Activated CD4-positive, alpha-beta T cell treated with anti-CD3 and anti-CD28 coated beads, Interleukin-2, Interleukin-6, amounts not matched to agents 100 ng/mL and 50 ng/mL, durations not matched to agents 16 hours and 8 hours (primary cell): Measurements from ENCODE around the gene KLHL22.
A peak's percentile ranks its signal among the peaks of the same experiment; 100 is the strongest.
"Not testable (repeated sequence)": the region's sequence is repeated elsewhere in the genome, so short reads cannot be mapped to it uniquely, and the experiment has no call there.

Experiments
- DNase-seq: peaks from one replicate; pipeline ENCODE4 v3.0.0-alpha.2; 2020

KLHL22 gene

DNA sequence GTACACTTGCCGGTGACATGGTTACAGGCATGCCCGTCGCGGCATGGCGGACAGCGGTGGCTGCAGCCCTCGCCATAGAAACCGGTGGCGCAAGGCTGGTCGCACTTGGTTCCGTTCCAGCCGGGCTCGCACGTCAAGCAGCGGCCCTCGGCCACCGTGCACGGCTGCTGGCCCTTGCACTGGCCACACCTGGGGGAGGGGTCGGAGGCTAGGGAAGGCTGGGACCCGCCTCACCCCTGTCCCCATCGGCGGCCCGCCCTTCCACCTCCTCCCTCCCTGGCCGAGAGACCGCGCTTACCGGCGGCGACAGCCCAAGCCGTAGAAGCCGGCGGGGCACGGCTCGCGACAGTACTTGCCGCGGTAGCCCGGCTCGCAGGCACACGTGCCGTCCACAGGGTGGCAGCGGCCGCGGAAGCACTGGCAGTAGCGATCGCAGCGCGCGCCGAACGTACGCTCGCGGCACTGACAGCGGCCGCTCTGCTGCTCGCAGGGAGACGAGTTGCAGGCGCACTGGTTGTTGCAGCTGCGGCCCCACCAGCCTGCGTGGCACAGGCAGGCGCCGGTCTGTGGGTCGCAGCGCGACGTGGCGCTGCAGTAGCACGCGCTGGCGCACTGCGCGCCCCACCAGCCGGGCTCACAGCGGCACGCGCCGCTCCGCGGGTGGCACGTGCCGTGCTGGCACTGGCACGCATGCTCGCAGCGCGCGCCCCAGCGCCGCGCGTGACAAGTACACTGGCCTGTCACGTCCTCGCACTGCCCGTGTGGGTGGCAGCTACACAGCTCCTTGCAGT lies 64.7 kb downstream of the KLHL22 start:
- DNase-seq: peak; percentile 72

DNA sequence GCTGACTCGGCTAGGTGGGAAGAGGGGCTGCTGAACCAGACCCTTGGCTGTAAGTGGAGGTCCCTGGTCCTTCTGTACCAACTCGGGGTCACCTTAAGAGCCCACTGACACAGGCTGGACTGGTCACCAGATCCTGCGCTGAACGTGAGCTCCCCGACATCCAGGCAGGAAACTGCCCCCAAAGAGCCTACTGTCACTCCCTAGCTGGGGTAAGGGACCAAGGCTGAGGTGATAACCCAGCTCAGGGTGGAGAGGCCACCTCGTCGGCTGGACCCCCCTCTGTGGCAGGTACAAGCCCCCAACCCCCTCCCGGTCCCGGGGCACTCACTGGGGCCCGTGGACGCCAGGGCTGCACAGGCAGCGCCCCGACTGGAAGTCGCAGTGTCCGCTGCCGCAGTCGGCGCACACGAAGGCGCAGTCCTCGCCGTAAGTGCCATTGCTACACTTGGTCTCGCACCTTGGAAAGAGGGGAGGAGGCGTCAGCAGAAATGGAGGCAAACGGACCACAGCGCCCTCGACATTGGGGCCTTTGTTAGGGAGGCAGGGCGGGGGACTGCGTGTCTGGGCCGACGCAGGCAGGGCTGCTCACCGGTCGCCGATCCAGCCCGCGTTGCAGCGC lies 65.4 kb downstream of the KLHL22 start:
- DNase-seq: peak; percentile 19

DNA sequence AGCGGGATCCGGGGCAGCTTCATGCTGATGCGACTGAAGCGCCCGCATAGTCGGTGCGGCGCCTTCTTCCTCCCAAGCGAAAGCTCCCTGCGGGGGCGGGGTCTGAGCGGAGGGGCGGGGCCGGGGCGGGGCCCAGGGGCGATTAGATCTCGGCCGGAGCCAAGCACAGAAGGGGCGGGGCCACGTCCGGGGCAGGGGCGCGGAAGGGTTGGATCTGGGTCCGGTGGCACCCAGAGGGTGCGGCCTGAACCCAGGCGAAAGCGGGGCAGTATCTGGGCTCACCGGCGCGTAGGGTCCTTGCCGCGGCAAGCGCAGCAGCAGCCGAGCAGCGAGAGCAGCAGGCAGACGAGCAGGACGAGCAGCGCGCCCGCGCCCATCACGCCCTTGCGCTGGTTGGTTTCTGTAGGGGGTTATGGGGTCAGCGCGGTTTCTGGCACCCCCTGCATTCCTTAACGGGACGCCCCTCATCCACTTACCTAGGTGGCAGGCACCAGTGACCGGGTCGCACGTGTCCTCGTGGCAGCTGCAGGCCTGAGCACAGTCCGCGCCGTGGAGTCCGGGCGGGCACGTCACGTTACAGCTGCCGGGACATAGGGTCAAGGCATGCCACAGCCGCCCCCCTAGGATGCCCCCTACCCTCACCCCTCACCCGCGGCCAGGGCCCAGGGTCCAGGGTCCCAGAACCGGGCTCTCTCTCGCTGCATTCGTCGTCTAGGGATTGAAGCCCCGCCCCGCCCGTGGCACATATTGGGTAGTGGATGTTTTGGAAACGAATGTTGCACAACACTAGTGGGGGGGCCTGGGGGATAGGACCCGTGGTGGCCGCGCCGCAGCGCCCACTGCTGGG lies 66.1 kb downstream of the KLHL22 start:
- DNase-seq: peak; percentile 82

DNA sequence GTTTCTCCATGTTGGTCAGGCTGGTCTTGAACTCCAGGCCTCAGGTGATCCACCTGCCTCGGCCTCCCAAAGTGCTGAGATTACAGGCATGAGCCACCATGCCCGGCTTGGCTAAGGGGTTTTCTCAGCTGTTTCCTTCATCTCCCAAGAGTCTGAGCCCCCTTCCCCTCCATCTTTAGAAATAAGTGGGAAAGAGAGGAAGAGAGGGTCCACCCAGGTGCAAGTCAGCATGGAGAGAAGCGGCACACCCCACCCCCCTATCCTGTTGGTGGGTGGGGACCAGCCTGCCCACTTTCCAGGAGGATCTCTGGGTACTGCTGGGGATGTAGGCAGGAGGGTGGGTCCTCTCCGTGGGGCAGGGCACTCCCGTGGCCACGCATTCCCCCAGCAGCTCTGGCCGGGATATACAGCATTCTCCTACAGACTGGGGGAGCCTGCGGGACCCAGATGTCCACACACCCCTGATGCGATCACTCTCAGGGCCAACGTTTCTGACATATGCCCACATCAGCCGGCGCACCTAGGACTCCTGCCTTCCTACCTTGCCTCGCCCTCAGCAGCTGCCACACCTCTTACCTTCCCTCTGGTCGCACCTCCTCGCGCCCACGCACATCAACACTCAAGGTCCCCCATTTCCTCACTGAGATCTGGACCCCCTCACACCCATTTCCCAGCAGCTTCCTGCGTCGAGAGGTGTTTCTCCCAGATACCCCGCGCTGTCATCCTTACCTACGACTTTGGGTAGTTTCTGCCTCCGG lies 66.9 kb downstream of the KLHL22 start:
- DNase-seq: no peak

DNA sequence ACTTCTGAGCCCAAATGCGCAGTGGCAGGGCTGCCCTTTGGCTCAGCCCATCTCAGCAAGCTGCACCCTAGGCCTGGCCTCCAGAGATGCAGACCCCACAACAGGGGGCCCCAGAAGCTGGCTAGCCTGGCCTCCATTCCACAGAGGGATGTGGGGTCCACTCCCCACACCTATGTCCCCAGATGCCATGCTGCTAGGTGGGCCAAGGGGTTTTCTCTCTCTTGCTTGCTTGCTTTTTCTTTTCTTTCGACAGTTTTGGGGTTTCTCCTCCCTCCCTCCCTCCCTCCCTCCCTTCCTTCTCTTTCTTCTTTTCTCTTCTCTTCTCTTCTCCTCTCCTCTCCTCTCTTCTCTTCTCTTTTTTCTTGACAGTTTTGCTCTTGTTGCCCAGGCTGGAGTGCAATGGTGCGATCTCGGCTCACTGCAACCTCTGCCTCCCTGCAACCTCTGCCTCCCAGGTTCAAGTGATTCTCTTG lies 67.6 kb downstream of the KLHL22 start:
- DNase-seq: no peak

DNA sequence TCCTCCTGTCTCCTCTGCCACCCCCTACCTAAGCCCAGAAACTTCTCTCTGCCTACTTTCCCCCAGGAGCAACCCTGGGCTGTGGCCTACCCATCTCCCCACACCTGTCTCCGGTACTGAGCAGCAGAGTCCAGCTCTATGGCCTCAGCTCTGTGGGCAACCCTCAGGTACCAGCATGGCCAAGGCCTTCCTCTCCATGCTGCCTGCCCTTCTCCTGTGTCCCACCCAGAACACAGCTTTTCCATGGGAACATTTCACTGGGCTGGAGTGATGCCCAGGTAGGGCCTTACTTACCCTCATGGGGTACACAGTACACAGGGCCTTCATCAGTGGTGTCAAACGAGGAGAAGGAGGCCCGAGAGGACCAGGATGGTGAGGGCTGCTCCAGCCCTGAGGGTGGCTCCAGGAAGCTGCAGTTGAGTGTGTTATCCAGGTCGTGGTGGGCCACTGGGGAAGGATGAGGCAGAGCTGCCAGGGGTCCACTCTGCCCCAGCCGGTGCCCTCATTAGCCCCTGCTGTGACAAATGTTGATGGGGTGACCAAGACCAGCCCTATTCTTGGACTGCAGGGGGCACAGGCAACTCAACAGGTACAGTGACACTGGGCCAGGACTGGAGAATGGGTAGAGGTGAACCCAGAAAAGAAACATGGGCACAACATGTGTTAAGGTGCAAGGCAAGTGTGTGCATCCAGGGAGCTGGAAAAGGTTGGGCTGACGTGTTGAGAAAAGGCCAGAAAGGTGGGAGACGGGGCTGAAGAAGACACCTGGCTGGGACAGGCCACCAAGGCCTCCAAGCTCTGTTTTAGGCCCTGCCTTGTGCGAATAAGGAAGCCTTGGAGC lies 68.3 kb downstream of the KLHL22 start:
- no peak for DNase-seq

DNA sequence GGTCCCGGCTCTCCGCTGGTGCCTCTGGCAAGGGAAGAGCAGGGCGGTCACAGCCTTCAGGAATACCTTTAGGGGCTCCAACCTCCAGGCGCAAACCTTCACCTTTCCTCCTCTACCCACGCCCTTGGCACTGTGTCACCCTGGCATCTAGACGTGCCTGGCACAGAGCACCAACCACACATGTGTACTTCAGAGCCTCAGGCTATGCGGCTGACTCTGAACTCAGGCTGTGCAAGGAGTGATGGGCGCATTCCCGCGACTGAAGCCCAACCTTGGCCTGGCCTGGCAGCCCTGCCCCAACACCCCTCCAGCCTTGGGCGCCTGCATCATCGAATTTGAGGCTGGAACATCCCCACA lies 69.4 kb downstream of the KLHL22 start:
- no peak for DNase-seq

DNA sequence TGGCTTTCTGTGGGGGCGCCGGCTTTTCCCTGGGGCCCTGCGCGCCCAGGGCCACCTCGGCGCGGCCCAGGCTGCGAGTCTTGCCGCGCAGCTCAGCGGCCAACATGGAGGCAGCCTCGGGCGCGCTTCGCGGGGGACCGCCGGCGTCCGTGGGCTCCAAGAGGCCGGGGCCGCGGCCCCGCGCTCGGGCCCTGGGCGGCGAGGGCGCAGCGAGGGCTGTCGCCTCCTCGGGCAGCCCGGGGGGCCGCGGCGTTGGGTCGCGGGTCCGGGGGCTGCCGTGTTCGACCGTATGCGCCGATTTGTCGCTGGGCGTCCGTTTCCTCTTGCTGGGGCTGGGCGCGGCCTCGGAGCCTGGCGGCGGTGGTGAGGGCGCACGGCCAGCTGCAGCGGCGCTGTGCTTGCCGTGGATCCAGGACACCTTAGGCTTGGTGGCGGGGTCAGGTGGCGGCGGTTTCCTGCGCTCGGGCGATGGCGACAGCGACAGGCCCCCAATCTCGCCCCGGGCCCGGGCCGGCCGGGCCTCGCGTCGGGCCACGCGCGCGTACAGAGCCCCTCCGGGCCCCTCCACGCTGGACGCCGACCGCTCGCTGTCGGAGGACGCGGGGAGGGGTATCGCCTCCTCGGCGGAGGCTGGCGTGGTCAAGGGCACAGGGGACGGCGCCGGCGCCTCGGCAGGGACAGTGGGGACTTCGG lies 69.9 kb downstream of the KLHL22 start:
- DNase-seq: no peak

DNA sequence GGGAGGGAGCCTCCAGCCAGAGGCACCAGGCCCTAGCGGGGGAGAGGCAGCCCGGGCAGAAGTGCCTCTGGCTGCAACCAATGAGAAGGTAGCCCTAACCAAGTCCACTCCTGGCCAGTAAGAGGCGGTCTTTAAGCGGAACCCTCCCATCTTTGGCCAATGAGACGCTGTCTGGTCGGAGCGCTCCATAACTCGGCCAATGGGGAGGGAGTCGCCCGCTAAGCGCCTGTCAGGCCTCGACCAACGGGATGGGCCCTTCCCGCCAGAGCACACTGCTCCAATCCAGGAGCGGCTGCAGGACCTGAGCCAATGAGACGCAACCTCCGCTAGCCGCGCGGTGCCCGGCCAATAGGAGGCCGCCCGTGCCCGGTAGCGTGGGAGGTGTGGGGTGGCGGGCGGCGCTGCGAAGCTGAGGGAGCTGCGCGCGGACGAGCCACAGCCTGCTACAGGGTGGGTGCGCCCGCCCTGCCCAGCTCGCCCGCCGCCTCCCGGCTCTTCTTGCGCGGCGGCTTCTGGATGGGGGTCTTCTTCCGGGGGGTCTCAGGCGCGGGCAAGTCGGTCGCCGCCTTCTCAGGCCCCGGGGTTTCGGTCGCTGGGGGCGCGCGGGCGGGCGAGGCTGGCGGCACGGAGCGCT lies 70.5 kb downstream of the KLHL22 start:
- DNase-seq: peak; percentile 30

DNA sequence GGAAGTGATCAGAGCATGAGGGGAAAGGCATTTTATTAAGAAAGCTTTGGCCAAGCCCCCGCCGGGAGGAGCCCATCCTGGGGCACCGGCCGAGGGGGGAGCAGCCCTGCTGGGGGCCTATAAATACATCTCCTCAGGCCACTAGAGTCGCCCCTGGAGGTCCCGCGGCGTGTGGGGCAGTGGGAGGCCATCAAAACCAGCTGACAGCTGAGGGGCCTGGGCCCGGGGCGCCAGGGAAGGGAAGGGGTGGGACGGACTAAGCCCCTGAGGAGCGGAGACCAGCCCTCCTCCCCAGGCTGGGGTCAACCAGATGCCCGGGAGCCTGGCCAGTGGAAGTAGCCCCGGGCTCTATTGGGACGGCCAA lies 71.0 kb downstream of the KLHL22 start:
- no peak for DNase-seq

DNA sequence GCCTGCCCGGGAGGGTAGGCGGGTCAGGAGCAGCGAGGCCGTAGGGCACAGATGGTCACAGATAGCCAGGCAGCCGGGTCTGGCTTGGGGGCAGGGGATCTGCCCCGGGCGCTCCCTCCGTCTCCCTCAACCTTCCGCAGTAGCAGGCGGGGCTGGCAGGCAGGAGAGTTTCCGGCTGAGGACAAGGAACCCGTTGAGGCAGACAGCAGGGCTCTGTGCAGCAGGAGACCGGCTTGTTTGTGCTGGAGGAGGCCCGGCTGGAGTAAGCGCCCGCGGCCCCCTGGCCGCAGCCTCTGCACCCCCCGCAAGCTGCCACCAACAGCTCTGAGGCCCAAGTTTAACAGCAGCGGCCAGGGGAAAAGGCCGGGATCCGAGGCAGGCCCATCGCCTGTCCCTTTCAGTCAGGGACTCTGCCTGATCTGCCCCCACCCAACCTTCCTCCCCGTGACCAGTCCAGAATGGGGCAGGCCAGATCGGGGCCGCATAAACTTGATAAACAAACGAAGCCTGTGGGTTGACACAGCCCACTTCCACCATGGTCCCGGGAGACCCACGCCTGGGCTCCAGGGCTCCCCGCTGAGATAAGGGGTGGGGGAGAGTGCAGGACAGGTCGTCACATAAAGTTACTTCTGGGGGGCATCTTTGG lies 71.6 kb downstream of the KLHL22 start:
- no peak for DNase-seq

DNA sequence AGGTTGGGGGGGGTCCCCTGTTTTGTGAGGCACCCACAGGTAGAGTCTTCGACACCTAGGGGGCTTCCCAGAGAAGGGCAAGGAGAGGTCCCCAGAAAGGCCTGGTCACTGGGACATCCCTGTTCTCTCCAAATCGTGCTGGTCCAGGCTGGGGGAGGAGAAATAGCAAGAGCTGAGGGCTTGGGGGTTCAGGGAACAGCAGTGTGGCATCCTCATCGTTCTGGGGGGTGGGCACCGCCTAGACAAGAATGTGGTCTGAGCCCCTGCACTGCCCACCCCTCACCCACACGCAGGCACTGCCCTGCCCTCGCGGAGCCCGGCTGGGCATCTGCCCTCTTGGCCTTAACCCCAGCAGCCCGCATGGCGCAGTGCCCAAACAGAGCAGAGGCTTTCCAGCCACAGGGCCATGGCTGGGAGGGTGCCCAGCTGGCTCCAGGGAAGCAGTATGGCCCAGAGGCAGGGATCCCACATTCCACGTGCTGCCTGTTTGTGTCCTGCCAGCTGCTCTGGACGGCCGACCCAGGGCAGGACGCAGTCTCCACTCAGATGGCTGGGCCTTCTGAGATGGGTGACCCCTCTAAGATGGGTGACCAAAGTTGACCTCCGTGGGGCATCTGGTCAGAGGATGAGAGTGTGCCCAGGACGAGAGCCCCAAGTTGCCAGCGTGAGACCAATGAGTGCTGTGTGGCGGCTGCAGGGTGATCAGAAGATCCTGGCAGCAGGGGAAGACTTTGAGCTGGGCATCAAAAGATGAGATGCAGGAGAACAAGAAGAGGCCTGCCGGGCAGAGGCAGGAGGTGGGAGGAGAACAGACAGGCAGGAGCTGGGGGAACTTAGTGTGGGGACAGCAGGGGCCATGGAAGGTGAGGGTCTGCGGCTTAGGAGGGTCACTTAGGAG lies 72.3 kb downstream of the KLHL22 start:
- no peak for DNase-seq

DNA sequence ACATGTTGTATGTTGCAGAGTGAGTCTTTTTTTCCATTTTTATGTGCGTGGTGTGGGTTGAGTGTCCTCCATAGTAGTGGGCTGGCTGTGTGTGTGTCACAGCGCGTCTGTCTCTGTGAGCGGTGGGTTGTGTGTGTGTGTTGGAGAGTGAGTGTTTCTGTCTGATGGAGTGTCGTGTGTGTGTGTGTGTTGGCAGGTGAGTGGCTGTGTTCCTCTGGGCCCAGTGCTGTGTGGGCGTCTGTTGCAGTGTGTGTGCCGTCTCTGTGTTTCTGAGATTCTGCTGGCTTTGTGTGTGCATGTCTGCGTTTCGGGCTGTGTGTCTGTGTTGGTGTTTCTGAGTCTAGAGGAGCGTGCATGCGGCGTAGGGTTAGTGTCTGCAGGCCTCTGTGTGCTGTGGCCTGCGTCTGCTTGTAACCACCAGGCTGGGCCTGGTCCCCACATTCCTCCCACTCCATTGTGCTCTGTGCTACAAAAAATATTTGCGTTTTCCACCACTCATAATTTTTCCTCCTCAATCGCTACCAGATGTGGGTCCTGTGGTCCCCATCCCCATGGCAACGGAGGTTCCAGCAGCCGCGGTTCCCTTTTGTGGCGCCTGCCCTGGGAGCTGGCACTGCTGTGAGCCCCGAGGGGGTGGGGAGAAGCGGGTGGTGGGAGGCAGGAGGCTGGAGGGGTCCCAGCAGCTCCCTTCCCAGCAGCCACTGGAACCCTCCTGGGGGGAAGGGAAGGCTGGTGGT lies 73.2 kb downstream of the KLHL22 start:
- no peak for DNase-seq

DNA sequence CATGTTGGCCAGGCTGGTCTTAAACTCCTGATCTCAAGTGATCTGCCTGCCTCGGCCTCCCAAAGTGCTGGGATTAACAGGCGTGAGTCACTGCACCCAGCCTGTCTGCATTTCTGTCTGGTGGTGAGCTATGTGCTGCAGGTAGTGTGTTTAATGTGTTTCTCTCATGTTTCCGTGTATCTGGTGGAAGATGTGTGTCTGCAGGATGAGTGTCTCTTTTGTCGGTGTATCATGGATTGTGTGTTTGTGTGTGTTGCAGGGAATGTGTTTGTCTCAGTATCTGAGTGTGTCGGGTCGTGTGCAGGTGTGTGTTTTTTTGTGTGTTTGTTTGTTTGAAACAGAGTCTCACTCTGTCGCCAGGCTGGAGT lies 74.1 kb downstream of the KLHL22 start:
- DNase-seq: no peak

DNA sequence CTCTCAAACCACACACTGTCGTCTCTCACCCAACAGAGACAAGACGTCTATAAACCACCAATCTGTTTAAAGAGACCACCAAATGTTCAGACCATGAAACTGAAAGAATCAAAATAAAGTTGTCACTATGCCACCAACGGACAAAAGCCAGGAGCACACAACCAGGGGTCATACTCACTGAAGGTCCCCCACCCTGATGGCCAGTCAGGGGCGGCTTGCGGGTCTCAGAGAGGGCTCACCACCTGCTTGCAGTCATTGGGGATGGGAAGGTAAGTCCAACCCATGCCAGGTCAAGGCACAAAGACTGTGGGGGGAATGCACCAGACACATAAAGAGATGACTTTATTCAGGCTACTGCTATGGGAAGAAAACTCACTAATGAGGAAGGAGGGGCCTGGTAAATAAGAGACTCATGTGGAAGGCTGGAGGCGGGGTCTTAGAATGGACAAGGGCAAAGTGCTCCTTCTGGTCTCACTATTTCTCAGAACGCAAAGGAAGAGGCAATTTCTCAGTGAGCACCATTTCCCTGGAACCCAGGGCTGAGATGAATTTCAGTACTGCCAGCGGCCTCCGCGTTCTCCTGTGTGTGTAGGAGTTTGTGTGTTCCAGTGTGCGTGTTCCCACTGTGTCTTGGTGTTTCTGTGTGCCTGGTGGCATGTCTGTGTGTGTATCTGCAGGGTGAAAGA lies 75.3 kb downstream of the KLHL22 start:
- DNase-seq: no peak

DNA sequence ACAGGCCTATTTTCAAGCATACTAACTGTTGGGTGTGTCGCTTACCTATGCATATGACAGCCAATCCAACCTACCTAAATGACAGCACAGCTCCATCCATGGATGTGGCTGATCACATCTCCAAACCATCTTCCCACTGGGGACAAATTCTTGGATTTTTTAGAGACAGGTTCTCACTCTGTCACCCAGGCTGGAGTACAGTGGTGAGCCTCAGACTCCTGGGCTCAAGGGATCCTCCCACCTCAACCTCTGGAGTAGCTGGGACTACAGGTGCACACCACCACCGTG lies 76.0 kb downstream of the KLHL22 start:
- no peak for DNase-seq

DNA sequence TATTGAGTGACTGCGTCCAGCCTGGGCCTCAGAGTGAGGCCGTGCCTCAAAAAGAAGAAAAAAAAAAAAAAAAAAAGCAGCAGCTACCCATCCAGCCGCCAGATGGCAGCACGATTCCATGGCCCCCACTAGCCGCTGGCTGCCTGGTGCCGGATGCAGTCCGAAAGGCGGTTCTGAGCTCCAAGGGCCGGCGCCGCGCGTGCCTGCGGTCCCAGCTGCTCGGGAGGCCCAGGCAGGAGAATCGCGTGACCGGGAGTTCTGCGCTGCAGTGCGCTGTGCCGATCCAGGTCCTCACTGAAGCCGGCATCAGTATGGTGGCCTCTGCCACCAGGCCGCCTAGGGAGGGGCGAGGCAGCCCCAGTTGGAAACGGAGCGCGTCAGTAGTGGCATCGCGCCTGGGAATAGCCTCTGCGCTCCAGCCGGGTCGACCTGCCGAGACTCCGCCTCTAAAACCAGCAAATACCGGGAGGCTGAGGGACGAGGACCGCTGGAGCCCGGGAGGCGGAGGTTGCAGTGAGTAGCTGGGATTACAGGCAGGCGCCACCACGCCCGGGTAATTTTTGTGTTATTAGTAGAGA lies 77.3 kb downstream of the KLHL22 start:
- peak; percentile 79 for DNase-seq

DNA sequence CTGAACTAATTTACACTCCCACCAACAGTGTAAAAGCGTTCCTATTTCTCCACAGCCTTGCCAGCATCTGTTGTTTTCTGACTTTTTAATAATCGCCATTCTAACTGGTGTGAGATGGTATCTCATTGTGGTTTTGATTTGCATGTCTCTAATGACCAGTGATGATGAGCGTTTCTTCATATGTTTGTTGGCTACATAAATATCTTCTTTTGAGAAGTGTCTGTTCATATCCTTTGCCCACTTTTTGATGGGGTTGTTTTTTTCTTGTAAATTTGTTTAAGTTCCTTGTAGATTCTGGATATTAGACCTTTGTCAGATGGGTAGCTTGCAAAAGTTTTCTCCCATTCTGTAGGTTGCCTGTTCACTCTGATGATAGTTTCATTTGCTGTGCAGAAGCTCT lies 79.9 kb downstream of the KLHL22 start:
- DNase-seq: not testable (repeated sequence)
